Caco-2 (cell line): ENCODE measurements around the gene MTHFSD. TPM values are rescaled to one million over a fixed set of nuclear protein-coding genes. Genes with fewer than 3 reads are reported as not detected.

ENCODE experiments used
- BruUV-seq: library from RNA; stranded (reverse); fragments of 400-500 nt; replicated peaks from 2 replicates; lab custom pipeline; 2021; lab: Mats Ljungman, UMichigan
- CTCF ChIA-PET: fragments of 300-600 bp; sonication (Branson Sonifier 250); formaldehyde crosslinking; loops from one replicate; lab custom pipeline; 2022; ENCODE audit warnings: antibody characterized with exemption; lab: Charles Lee
- POLR2A ChIA-PET: fragments of 300-600 bp; sonication (Branson Sonifier 250); formaldehyde crosslinking; loops from one replicate; lab custom pipeline; 2022; ENCODE audit warnings: antibody characterized with exemption; lab: Charles Lee
- DNase-seq, 2 experiments: peaks; one replicate each; pipeline versions ENCODE4 v3.0.0 to v3.0.0-alpha.2; 2020 to 2022
- H3K27me3 ChIP-seq: replicated peaks from 2 replicates; pipeline ENCODE4 v1.6.0; 2011; ENCODE audit warnings: low read length; ENCODE audit not compliant: control insufficient read depth, insufficient read depth
- H3K36me3 ChIP-seq: 2 replicates; pipeline ENCODE4 v1.5.1; 2011; ENCODE audit warnings: low read length; ENCODE audit not compliant: control insufficient read depth, insufficient read depth
- H3K4me1 ChIP-seq: fragments of 250-450 bp; sonication (Bioruptor Pico); 2 replicates; pipeline ENCODE4 v1.5.1; 2020; ENCODE audit warnings: mild to moderate bottlenecking
- H3K4me3 ChIP-seq: 2 replicates; pipeline ENCODE4 v1.5.1; 2011; ENCODE audit warnings: low read depth, mild to moderate bottlenecking, control low read depth, low read length
- H3K9me3 ChIP-seq: fragments of 250-450 bp; sonication (Bioruptor Pico); 2 replicates; pipeline ENCODE4 v1.5.1; 2020; ENCODE audit warnings: mild to moderate bottlenecking, moderate library complexity
- H3K27ac Mint-ChIP-seq: one replicate; pipeline ENCODE4 v1.8.0; 2022; ENCODE audit warnings: mixed read lengths; ENCODE audit not compliant: unreplicated experiment
- H3K27me3 Mint-ChIP-seq: one replicate; pipeline ENCODE4 v1.8.0; 2022; ENCODE audit warnings: mixed read lengths; ENCODE audit not compliant: insufficient read depth, unreplicated experiment
- H3K36me3 Mint-ChIP-seq: one replicate; pipeline ENCODE4 v1.8.0; 2022; ENCODE audit warnings: mild to moderate bottlenecking, mixed read lengths; ENCODE audit not compliant: insufficient read depth, unreplicated experiment
- H3K4me1 Mint-ChIP-seq: one replicate; pipeline ENCODE4 v1.8.0; 2022; ENCODE audit warnings: low read depth, mixed read lengths; ENCODE audit not compliant: unreplicated experiment
- H3K4me3 Mint-ChIP-seq: one replicate; pipeline ENCODE4 v1.8.0; 2022; ENCODE audit warnings: mild to moderate bottlenecking, moderate library complexity, mixed read lengths; ENCODE audit not compliant: unreplicated experiment
- H3K9me3 Mint-ChIP-seq: one replicate; pipeline ENCODE4 v1.8.0; 2022; ENCODE audit warnings: mixed read lengths; ENCODE audit not compliant: unreplicated experiment
- CTCF ChIP-seq, 2 experiments: fragments of 200-600 bp in 1 of 2; IDR thresholded peaks; 1 replicate in 1 of 2; 2 replicates in 1 of 2; pipeline versions ENCODE4 v1.5.1 to v1.8.0; 2011 to 2022; ENCODE audit warnings: antibody characterized with exemption in 1 of 2, control low read depth in 1 of 2, inconsistent platforms in 1 of 2, low read depth in 1 of 2, low read length in 1 of 2, mild to moderate bottlenecking in 1 of 2, moderate library complexity in 1 of 2; ENCODE audit not compliant: insufficient read depth in 1 of 2, severe bottlenecking in 1 of 2, unreplicated experiment in 1 of 2
- intact Hi-C: fragments of 100-400 bp; cut with micrococcal nuclease; formaldehyde crosslinking; loops from one replicate; pipeline ENCODE4 v1.10.0; 2022; ENCODE audit not compliant: unreplicated experiment
- total RNA-seq: library from RNA; stranded (reverse); gene quantifications from 2 replicates; pipeline ENCODE4 v1.2.3, GENCODE V29; 2022

Gene MTHFSD
- total RNA-seq, 1 experiment from 2014 or later, result 33.0 TPM

GRCh38 chr16:86554599-86554916 is 477 bp downstream of the MTHFSD start:
- Histone ChIP-seq H3K36me3 (no peaks in the 10 kb centered on the region; the same call in 1 of the 2 replicates), H3K4me3 (peak overlapping the region; percentile 88), H3K4me1 (no peaks in the 10 kb centered on the region), H3K27me3 (no peaks in the 10 kb centered on the region), H3K9me3 (no peaks in the 10 kb centered on the region)
- Mint-ChIP-seq H3K4me1 (peaks cover 8% of the 10 kb centered on the region), H3K9me3 (no peaks in the 10 kb centered on the region), H3K27me3 (no peaks in the 10 kb centered on the region), H3K36me3 (peaks cover 12% of the 10 kb centered on the region), H3K27ac (peak overlapping the region; percentile 99), H3K4me3 (peak overlapping the region; percentile 98)
- no peak for TF ChIP-seq CTCF (IDR thresholded peaks at IDR 0.05; ENCODE audit: insufficient read depth in 1 of 2, low read depth in 1 of 2, low read length in 1 of 2, severe bottlenecking in 1 of 2, unreplicated experiment in 1 of 2)
- intact Hi-C loops, result loop anchor here (10.0 kb wide), 1 partner anchor 830 kb away; the partner anchor contains the start of gene FBXO31
- CTCF ChIA-PET, result no interaction called here
- BruUV-seq, result TSS peak; percentile 57
- no peak for DNase-seq
- POLR2A ChIA-PET, result interaction anchor here (0.7 kb wide), 1 partner anchor 736 kb away, joined by 3 read pairs; no protein-coding TSS in a partner anchor

- H3K9me3 Mint-ChIP-seq, result no peaks in the 10 kb centered on the region
- Histone ChIP-seq H3K27me3 (no peaks in the 10 kb centered on the region), H3K4me3 (no peak overlapping the region), H3K36me3 (no peaks in the 10 kb centered on the region; the same call in 1 of the 2 replicates), H3K9me3 (no peaks in the 10 kb centered on the region), H3K4me1 (no peaks in the 10 kb centered on the region)
- BruUV-seq, result no TSS peak
- DNase-seq, result no peak
- intact Hi-C loops, result loop anchor here (10.0 kb wide), 1 partner anchor 831 kb away; the partner anchor contains the start of gene FBXO31
- ChIA-PET POLR2A (no interaction called here), CTCF (no interaction called here)
- H3K4me3 Mint-ChIP-seq, result no peak overlapping the region
- H3K36me3 Mint-ChIP-seq, result peaks cover 12% of the 10 kb centered on the region
- no peak for TF ChIP-seq CTCF (IDR thresholded peaks at IDR 0.05; ENCODE audit: insufficient read depth in 1 of 2, low read depth in 1 of 2, low read length in 1 of 2, severe bottlenecking in 1 of 2, unreplicated experiment in 1 of 2)
- peaks cover 8% of the 10 kb centered on the region for H3K4me1 Mint-ChIP-seq
- peak overlapping the region; percentile 99 for H3K27ac Mint-ChIP-seq
- no peaks in the 10 kb centered on the region for H3K27me3 Mint-ChIP-seq
These were observed 1.7 kb downstream of the MTHFSD start for GRCh38 chr16:86553356-86553755.

- H3K9me3 Mint-ChIP-seq, result no peaks in the 10 kb centered on the region
- no TSS peak for BruUV-seq
- no peaks in the 10 kb centered on the region for H3K27me3 ChIP-seq
- no peaks in the 10 kb centered on the region for H3K4me1 ChIP-seq
- H3K27me3 Mint-ChIP-seq, result no peaks in the 10 kb centered on the region
- H3K27ac Mint-ChIP-seq, result no peak overlapping the region
- CTCF ChIA-PET, result interaction anchor here (0.6 kb wide), 1 partner anchor 26 kb away, joined by 6 read pairs; no protein-coding TSS in a partner anchor
- no peaks in the 10 kb centered on the region for H3K9me3 ChIP-seq
- H3K4me1 Mint-ChIP-seq, result peaks cover 8% of the 10 kb centered on the region
- intact Hi-C loops, result loop anchor here (10.0 kb wide), 1 partner anchor 835 kb away; the partner anchor contains the start of gene FBXO31
- H3K36me3 ChIP-seq, result peaks cover 1% of the 10 kb centered on the region; the same call in 1 of the 2 replicates
- H3K4me3 Mint-ChIP-seq, result no peak overlapping the region
- TF ChIP-seq CTCF (IDR thresholded peaks at IDR 0.05; ENCODE audit: insufficient read depth in 1 of 2, low read depth in 1 of 2, low read length in 1 of 2, severe bottlenecking in 1 of 2, unreplicated experiment in 1 of 2), result no peak
- POLR2A ChIA-PET, result no interaction called here
- no peak for DNase-seq
- peaks cover 13% of the 10 kb centered on the region for H3K36me3 Mint-ChIP-seq
- no peak overlapping the region for H3K4me3 ChIP-seq
These were observed 4.8 kb downstream of the MTHFSD start for GRCh38 chr16:86550281-86550680.
